Measurements from ENCODE around the gene LAMA5.

Gene LAMA5

DNA sequence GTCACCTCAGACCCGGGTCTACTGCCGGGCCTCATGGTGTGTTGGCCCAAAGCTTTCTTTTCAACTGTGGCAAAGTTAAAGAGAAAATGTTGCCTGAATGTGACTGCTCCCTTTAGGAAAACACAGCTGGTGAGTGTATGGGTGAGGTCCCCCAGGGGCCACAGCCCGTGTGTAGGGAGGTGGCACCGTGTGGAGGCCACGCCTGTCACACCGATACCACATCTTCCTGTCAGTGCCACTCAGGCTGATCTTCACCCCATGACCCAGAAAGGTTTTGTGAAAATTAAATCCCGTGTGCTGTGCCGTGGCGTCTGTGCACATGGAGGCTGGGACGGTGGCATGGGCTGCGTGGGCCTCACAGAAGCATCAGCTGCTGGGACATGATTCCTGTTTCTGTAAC lies 75.0 kb downstream of the LAMA5 start:
- H4K20me1 ChIP-seq = peaks cover 0 to 15% (median 0%) of the 10 kb centered on the region in 11 experiments; a peak in 3 of 22 replicates
- no peak for TF ChIP-seq Cebpa-rat (IDR thresholded peaks at IDR 0.05)

DNA sequence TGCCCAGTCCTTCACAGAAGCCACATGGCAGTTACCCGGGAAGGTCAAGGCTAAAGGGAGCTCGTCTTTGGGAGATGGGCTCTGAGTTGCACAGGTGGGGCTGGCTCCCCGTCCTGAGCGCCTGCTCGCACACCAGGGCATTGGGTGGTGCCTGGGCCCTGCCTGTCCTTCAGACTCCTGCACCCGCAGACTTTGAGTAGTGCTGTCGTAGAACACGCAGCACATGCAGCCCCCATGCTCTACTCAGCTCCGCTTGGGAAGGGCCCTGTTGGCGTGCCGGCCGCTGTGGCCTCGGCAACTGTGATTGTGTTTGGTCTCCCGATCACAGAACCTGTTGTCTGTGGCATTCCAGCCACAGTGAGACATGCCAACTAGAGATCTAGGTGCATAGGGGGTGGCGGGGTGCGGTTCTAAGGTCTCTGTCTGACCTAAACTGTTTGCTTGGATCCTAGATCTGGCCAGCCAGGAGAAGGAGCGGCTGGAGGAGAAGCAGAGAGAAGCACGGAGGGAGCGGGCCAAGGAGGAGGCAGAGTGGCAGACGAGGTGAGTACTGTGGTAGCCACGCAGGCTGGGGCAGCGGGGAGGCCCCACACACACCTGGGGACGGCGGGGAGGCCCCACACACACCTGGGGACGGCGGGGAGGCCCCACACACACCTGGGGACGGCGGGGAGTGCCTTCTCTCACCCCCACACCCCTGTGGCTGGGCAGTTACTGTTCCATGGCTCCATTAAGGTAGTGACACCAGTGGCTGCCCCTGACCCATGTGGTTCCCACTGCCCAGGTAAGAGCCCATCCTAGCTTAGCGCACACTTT lies 75.7 kb downstream of the LAMA5 start:
- no peaks in the 10 kb centered on the region for H3K27me3 ChIP-seq
- H3K4me1 ChIP-seq = peaks cover 38 to 55% (median 46%) of the 10 kb centered on the region in 10 experiments
- peak overlapping the region in 4 of 11 experiments; percentile 2 to 46 (median 30); a peak in 5 of 22 replicates for H3K9ac ChIP-seq
- H3K9me3 ChIP-seq (replicated peaks in 1 of 11) = no peaks in the 10 kb centered on the region
- no peak for TF ChIP-seq Cebpa-rat (IDR thresholded peaks at IDR 0.05)
- H3K27ac ChIP-seq = peak overlapping the region in 5 of 11 experiments; percentile 5 to 50 (median 9); a peak in 4 of 22 replicates
- H3K36me3 ChIP-seq = peaks cover 4 to 68% (median 14%) of the 10 kb centered on the region in 11 experiments; a peak in 17 of 22 replicates
- peaks cover 0 to 20% (median 0%) of the 10 kb centered on the region in 11 experiments; a peak in 7 of 22 replicates for H4K20me1 ChIP-seq
- no peak overlapping the region for H3K4me3 ChIP-seq
- peak overlapping the region; percentile 68 to 90 (median 78); a peak in 20 of 22 replicates for H3K4me2 ChIP-seq

More for the DNA sequence above, 75.0 kb downstream of the LAMA5 start:
- Histone ChIP-seq H3K9me3 (replicated peaks in 1 of 11) (no peaks in the 10 kb centered on the region), H3K4me3 (no peak overlapping the region), H3K4me2 (peak overlapping the region; percentile 68 to 90 (median 78)), H3K9ac (peak overlapping the region in 4 of 11 experiments; percentile 2 to 46 (median 30); a peak in 4 of 22 replicates), H3K27ac (peak overlapping the region in 5 of 11 experiments; percentile 5 to 50 (median 9); a peak in 5 of 22 replicates), H3K27me3 (no peaks in the 10 kb centered on the region), H3K36me3 (peaks cover 0 to 69% (median 9%) of the 10 kb centered on the region in 11 experiments; a peak in 13 of 22 replicates), H3K4me1 (peaks cover 38 to 58% (median 44%) of the 10 kb centered on the region in 10 experiments)

DNA sequence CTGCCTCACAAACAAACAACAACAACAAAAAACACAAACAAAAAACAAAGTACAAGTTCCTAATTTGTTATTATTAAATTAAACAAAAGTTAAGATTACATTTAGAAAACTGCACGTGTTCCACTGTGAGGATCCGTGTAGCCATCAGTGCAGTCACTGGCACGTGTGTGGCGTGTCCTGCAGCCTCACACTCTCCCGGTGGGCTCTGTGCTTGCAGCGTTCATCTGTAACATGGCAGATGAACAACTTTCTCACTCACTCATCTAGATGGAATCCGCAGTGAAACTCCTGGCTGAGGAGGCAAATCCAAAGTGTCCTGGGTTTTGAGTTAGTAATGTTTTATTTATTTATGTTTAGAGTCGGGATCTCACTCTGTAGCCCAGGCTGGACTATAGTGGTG lies 77.2 kb downstream of the LAMA5 start:
- no peak overlapping the region for H3K4me2 ChIP-seq
- H3K4me1 ChIP-seq = peaks cover 46 to 60% (median 55%) of the 10 kb centered on the region in 10 experiments
- H3K4me3 ChIP-seq = no peak overlapping the region
- H3K27me3 ChIP-seq = peaks cover 0 to 11% (median 0%) of the 10 kb centered on the region in 11 experiments; a peak in 1 of 22 replicates
- no peak overlapping the region for H3K27ac ChIP-seq
- H3K9ac ChIP-seq = no peak overlapping the region
- H3K36me3 ChIP-seq = peaks cover 6 to 70% (median 22%) of the 10 kb centered on the region in 11 experiments; a peak in 17 of 22 replicates
- H3K9me3 ChIP-seq (replicated peaks in 1 of 11) = no peaks in the 10 kb centered on the region
- H4K20me1 ChIP-seq = peaks cover 0 to 31% (median 6%) of the 10 kb centered on the region in 11 experiments; a peak in 7 of 22 replicates
- TF ChIP-seq Cebpa-rat (IDR thresholded peaks at IDR 0.05) = no peak

DNA sequence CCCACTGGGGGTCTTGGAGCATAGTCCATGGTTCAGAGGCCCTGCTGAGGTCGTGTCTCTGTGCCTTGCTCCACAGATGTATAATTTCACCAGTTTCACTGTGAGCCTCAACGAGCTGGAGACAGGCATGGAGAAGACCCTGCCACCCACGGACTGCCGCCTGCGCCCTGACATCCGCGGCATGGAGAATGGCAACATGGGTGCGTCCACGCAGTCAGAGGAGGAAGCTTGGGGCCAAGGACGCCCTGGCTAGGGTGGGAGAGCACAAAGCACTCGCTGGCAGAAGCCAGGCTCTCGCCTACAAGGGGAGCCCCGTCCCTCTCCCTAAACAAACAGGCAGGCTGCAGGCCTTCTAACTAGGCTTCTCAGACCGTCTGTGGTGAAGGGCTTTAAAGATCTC lies 78.0 kb downstream of the LAMA5 start:
- H3K9ac ChIP-seq = no peak overlapping the region
- peaks cover 0 to 31% (median 6%) of the 10 kb centered on the region in 11 experiments; a peak in 8 of 22 replicates for H4K20me1 ChIP-seq
- no peak for TF ChIP-seq Cebpa-rat (IDR thresholded peaks at IDR 0.05)
- peaks cover 38 to 60% (median 49%) of the 10 kb centered on the region in 10 experiments for H3K4me1 ChIP-seq
- H3K27me3 ChIP-seq = peaks cover 0 to 12% (median 0%) of the 10 kb centered on the region in 11 experiments; a peak in 1 of 22 replicates
- H3K9me3 ChIP-seq (replicated peaks in 1 of 11) = no peaks in the 10 kb centered on the region
- H3K36me3 ChIP-seq = peaks cover 7 to 77% (median 24%) of the 10 kb centered on the region in 11 experiments; a peak in 19 of 22 replicates
- no peak overlapping the region for H3K4me2 ChIP-seq
- H3K4me3 ChIP-seq = no peak overlapping the region
- H3K27ac ChIP-seq = no peak overlapping the region

DNA sequence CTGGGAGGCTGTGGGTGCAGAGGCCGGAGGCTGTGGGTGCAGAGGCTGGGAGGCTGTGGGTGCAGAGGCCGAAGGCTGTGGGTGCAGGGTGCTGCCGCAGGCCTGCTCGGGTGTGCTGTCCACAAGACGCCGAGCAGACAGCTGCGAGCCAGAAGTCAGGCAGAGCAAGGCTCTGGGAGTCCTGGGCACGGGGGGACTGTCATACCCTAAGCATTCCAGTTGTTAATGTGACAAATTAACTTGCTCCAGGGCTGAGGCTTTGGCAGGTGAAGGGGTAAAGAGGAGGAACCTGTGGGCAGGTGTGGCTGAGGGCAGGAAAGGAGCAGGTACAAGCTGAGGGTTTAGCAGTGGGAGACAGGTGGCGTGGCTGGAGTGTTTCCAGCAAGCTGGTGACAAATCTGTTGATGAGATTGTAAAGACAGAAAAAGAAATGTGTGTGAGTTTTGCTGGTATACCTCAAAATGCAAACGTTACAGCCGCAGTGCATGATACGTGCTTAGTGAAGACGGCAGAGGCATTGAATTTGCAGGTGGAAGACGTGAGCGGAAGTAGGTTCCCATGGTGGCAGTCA lies 78.5 kb downstream of the LAMA5 start:
- Histone ChIP-seq H3K4me3 (no peak overlapping the region), H3K9me3 (replicated peaks in 1 of 11) (no peaks in the 10 kb centered on the region), H3K27ac (no peak overlapping the region), H3K36me3 (peaks cover 7 to 82% (median 29%) of the 10 kb centered on the region in 11 experiments; a peak in 19 of 22 replicates), H3K4me2 (no peak overlapping the region), H3K9ac (no peak overlapping the region), H4K20me1 (peaks cover 0 to 31% (median 6%) of the 10 kb centered on the region in 11 experiments; a peak in 8 of 22 replicates), H3K4me1 (peaks cover 33 to 55% (median 44%) of the 10 kb centered on the region in 10 experiments), H3K27me3 (peaks cover 0 to 12% (median 0%) of the 10 kb centered on the region in 11 experiments; a peak in 1 of 22 replicates)
- TF ChIP-seq Cebpa-rat (IDR thresholded peaks at IDR 0.05) = no peak

DNA sequence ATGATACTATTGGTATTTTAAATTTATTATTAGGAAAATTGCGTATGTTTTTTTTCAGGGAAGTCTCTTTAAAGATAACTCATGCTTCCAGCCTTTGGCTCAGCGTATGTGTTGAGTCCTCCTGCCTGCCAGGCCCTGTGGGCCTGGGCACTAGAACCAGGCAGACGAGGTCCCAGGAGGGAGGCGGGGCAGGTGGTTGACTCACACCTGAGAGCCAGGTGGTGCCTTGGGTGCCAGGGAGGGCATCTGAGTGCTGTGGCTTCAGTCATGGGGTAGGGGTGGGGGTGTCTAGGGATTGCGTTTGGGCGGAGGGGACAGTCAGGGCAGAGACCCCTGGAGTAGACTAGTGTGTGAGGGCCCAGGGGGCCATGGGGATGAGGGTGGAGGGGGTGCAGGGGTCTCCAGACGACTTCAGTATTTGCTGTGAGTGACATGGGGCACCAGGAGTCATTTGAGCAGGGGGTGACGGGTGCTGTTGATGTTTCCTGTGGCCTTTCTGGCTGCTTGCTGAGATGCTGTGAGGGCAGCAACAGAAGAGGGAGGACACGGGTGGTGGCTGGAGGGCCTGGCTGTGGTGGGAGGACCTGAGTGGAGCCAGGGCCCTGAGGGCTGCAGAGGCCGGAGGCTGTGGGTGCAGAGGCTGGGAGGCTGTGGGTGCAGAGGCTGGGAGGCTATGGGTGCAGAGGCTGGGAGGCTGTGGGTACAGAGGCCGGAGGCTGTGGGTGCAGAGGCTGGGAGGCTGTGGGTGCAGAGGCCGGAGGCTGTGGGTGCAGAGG lies 79.2 kb downstream of the LAMA5 start:
- Histone ChIP-seq H3K9ac (no peak overlapping the region), H3K9me3 (replicated peaks in 1 of 11) (no peaks in the 10 kb centered on the region), H4K20me1 (peaks cover 0 to 31% (median 6%) of the 10 kb centered on the region in 11 experiments; a peak in 8 of 22 replicates), H3K27ac (no peak overlapping the region), H3K4me3 (no peak overlapping the region), H3K4me1 (peaks cover 26 to 48% (median 38%) of the 10 kb centered on the region in 10 experiments), H3K4me2 (no peak overlapping the region), H3K27me3 (peaks cover 0 to 12% (median 0%) of the 10 kb centered on the region in 11 experiments; a peak in 1 of 22 replicates), H3K36me3 (peaks cover 11 to 89% (median 36%) of the 10 kb centered on the region in 11 experiments; a peak in 21 of 22 replicates)
- no peak for TF ChIP-seq Cebpa-rat (IDR thresholded peaks at IDR 0.05)

DNA sequence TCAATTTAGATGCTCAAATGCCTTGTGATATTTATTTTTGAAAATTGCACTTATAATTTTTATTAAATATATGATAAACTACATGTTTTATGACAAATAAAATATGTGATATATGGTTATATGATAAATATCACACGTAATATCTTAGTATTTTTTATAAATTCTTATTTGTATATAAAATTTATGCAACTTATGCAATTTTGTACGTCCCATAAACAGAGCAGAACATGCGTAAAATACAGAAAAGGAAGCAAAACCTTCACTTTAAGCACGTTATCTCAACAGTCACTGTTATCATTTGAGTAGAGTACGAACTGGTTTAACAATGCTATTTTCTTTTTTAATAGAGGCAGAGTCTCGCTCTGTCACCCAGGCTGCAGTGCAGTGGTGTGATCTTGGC lies 80.0 kb downstream of the LAMA5 start:
- TF ChIP-seq Cebpa-rat (IDR thresholded peaks at IDR 0.05) = no peak
- H4K20me1 ChIP-seq = peaks cover 0 to 31% (median 6%) of the 10 kb centered on the region in 11 experiments; a peak in 8 of 22 replicates
- no peak overlapping the region for H3K4me3 ChIP-seq
- H3K27me3 ChIP-seq = peaks cover 0 to 12% (median 0%) of the 10 kb centered on the region in 11 experiments; a peak in 1 of 22 replicates
- H3K4me1 ChIP-seq = peaks cover 18 to 40% (median 29%) of the 10 kb centered on the region in 10 experiments
- H3K9me3 ChIP-seq (replicated peaks in 1 of 11) = no peaks in the 10 kb centered on the region
- peaks cover 19 to 96% (median 44%) of the 10 kb centered on the region in 11 experiments; a peak in 21 of 22 replicates for H3K36me3 ChIP-seq
- no peak overlapping the region for H3K4me2 ChIP-seq
- no peak overlapping the region for H3K27ac ChIP-seq
- no peak overlapping the region for H3K9ac ChIP-seq

DNA sequence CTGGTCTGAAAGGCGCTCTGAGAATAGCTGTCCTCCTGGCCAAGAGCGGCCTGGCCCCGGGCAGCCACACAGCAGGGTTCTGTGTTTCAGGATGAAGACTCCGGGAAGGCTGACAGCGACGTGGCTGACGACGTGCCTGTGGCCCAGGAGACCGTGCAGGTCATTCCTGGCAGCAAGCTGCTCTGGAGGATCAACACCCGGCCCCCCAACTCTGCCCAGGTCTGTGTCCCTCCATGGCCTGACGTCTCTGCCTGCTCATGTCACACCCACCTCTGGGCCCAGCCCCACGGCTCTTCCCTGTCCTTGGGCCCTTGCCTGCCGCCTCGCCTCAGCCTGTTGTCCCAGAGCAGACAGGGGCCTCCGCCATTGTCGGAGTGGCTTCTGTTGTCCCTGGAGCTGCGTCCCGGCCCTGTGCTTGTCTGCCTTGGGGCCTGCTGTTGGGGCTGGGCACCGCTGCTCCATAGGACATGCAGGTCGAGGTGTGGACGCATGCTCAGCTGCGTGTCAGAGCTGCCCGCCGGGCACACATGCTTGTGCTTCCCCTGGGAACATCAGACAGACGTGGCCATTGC lies 80.5 kb downstream of the LAMA5 start:
- no peak for TF ChIP-seq Cebpa-rat (IDR thresholded peaks at IDR 0.05)
- peak overlapping the region in 1 of 11 experiments; percentile 24; a peak in 1 of 22 replicates for H3K9ac ChIP-seq
- peak overlapping the region in 8 of 11 experiments; percentile 60 to 86 (median 73); a peak in 10 of 22 replicates for H3K4me2 ChIP-seq
- no peak overlapping the region for H3K4me3 ChIP-seq
- H3K9me3 ChIP-seq (replicated peaks in 1 of 11) = no peaks in the 10 kb centered on the region
- H4K20me1 ChIP-seq = peaks cover 0 to 31% (median 6%) of the 10 kb centered on the region in 11 experiments; a peak in 8 of 22 replicates
- H3K36me3 ChIP-seq = peaks cover 25 to 96% (median 48%) of the 10 kb centered on the region in 11 experiments
- peaks cover 14 to 35% (median 24%) of the 10 kb centered on the region in 10 experiments for H3K4me1 ChIP-seq
- H3K27me3 ChIP-seq = peaks cover 0 to 12% (median 0%) of the 10 kb centered on the region in 11 experiments; a peak in 1 of 22 replicates
- H3K27ac ChIP-seq = no peak overlapping the region

All from BLaER1 treated with 17β-estradiol and CSF1 and Interleukin-3, amounts not matched to agents 10 nM and 100 nM (cell line).